D721Med (cell line): Measurements from ENCODE around the gene SPDYE17.
A peak's percentile ranks its signal among the peaks of the same experiment; 100 is the strongest.
"Not testable (repeated sequence)": the region's sequence is repeated elsewhere in the genome, so short reads cannot be mapped to it uniquely, and the experiment has no call there.

ENCODE experiments used
- DNase-seq: peaks from one replicate; pipeline ENCODE4 v3.0.0; 2011; ENCODE audit warnings: low spot score; ENCODE audit not compliant: insufficient read length
- FAIRE-seq: peaks from 2 replicates; lab custom pipeline; 2011; peaks lifted over from hg19 to GRCh38; lab: Jason Lieb, UNC
- TF ChIP-seq, protein P1 (sequence below): IDR thresholded peaks from 2 replicates; pipeline ENCODE4 v1.5.1; 2012; ENCODE audit warnings: mild to moderate bottlenecking, control low read depth; ENCODE audit not compliant: insufficient read depth; ENCODE audit errors: missing control alignments

Gene SPDYE17

DNA sequence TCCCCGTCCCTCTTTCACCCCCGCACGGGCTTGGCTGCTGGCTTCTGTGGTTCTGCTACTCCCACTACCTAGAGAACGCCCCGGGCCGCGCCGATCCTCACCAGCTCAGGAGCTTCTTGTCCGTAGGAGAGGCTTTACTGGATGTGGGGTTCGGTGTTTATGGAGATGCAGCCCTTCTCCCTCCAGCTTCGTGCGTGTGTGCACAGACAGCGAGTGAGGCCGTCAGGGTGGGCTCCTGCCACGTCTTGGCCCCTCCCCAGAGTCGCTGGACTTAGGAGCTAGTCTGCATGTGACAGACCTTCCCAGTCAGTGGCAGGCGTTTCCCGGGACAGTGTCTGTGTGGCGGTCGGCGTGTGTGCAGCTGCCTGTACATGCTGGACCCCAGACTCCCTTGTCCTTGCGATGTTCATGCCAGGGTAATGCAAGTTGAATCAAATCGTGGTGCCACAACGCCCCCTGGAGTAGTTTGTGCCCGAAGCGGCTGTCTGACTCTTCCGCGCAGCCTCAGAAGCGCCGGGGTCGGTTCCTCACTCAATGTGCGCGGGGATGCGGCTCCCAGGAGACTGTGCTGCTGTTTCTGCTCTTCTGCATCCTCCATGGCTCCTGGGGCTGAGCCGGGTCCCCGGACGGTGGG, 32.6 kb downstream of the SPDYE17 start:
- not testable (repeated sequence) for FAIRE-seq, DNase-seq

DNA sequence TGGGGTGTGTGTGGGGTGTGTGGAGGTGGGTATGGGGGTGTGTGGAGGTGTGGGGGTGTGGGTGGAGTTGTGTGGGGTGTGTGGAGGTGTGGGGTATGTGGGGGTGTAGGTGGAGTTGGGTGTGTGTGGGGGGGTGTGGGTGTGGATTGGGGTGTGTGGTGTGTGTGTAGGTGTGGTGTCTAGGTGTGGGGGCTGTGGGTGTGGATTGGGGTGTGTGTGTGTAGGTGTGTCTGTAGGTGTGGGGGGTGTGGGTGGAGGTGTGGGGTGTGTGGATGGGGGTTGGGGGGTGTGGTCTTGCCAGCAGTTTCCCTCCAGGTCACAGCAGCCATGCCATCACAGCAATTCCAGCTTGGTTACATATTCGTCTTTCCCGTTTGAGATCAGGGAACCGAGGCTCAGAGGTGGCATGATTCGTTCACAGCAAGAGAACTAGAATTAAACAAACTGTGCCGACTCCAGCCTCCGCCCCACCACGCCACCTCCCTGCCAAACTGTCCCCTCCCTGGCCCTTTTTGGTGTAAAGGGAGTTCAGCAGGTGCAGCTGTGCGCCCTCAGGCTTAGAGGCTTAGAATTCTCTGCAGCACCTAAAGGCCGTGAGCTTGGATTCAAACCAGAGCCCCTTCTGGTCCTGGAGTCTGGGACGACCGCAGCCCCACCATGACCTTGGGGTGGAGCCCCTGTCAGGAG, 33.3 kb downstream of the SPDYE17 start:
- not testable (repeated sequence) for FAIRE-seq
- peak; percentile 18 for DNase-seq

DNA sequence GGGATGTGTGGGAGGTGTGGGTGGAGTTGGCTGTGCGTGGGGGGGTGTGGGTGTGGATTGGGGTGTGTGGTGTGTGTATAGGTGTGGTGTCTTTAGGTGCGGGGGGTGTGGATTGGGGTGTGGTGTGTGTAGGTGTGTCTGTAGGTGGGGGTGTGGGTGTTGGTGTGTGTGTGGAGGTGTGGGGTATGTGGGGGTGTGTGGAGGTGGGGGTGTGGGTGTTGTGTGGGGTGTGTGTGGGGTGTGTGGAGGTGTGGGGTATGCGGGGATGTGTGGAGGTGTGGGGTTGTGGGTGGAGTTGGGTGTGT, 33.9 kb downstream of the SPDYE17 start:
- FAIRE-seq, result no peak
- DNase-seq, result no peak
- TF ChIP-seq, protein P1, sequence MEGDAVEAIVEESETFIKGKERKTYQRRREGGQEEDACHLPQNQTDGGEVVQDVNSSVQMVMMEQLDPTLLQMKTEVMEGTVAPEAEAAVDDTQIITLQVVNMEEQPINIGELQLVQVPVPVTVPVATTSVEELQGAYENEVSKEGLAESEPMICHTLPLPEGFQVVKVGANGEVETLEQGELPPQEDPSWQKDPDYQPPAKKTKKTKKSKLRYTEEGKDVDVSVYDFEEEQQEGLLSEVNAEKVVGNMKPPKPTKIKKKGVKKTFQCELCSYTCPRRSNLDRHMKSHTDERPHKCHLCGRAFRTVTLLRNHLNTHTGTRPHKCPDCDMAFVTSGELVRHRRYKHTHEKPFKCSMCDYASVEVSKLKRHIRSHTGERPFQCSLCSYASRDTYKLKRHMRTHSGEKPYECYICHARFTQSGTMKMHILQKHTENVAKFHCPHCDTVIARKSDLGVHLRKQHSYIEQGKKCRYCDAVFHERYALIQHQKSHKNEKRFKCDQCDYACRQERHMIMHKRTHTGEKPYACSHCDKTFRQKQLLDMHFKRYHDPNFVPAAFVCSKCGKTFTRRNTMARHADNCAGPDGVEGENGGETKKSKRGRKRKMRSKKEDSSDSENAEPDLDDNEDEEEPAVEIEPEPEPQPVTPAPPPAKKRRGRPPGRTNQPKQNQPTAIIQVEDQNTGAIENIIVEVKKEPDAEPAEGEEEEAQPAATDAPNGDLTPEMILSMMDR, result no peak

DNA sequence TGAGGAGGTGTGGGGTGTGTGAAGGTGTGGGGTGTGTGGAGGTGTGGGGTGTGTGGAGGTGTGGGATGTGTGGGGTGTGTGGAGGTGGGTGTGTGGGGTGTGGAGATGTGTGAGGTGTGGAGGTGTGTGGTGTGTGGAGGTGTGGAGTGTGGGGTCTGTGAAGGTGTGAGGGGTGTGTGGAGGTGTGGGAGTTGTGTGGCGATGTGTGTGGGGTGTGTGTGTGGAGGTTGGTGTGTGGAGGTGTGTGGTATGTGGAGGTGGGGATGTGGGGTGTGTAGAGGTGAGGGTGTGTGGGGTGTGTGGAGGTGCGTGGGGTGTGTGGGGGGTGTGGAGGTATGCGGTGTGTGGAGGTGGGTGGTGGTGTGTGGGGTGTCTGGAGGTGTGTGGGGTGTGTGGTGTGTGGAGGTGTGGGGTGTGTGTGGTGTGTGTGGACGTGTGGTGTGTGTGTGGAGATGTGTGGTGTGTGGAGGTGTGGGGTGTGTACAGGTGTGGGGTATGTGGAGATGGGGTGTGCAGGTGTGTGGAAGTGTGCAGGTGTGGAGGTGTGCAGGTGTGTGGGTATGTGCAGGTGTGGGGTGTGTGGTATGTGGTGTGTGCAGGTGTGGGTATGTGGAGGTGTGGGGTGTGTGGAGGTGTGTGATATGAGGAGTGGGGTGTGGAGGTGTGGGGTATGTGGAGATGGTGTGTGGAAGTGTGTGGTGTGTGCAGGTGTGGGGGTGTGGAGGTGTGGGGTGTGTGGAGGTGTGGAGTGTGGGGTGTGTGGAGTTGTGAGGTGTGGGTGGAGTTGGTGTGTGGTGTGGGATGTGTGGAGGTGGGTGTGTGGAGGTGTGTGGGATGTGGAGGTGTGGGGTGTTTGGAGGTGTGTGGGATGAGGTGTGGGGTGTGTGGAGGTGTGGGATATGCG, 34.5 kb downstream of the SPDYE17 start:
- TF ChIP-seq, protein P1, result no peak
- DNase-seq (peak; percentile 14), FAIRE-seq (no peak)

DNA sequence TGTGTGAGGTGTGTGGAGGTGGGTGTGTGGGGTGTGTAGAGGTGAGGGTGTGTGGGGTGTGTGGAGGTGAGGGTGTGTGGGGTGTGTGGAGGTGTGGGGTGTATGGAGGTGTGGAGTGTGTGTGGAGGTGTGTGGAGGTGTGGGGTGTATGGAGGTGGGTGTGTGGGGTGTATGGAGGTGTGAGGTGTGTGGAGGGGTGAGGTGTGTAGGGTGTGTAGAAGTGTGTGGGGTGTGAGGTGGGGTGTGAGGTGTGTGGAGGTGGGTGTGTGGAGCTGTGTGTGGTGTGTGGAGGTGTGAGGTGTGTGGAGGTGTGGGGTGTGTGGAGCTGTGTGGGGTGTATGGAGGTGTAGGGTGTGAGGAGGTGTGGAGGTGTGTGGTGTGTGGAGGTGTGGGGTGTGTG, 35.2 kb downstream of the SPDYE17 start:
- FAIRE-seq, DNase-seq: not testable (repeated sequence)

DNA sequence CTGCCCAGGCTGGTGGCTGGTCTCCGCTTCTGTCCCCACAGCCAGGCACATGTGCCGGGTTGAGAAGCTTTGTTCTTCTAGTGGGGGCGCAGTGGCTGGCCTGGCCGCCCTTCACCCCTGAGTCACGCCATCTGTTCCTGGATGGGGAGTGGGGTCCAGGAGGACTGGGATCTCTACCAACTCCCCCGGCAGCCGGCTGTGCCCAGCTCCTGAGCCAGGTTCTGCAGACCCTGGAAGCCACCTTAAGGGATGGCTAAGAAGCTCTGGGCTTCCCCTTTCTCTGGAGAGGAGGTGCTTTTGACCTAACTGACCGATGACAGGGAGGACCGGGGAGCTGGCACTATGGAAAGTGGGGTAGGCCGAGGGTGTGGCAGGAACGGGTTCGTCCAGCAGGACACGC, 37.9 kb downstream of the SPDYE17 start:
- DNase-seq, FAIRE-seq: not testable (repeated sequence)

DNA sequence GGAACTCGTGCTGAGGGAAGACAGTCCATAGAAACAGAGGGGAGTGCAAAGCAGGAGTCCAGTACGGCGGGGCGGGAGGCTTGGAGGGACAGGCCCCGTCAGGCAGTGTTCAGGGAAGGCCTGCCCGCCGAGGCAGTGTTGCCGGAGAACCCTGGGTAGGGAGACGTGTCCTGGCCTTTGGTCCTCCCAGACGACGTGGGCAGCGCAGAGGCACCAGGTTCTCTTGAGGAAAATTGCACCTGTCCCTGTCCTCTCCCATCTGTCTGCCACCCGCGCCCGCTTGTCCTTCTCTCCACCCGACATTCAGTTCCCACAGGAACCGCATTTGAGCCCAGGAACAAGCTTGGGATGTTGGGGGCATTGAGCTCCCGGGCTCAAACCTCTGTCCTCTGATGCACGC, 38.3 kb downstream of the SPDYE17 start:
- FAIRE-seq, DNase-seq: not testable (repeated sequence)

DNA sequence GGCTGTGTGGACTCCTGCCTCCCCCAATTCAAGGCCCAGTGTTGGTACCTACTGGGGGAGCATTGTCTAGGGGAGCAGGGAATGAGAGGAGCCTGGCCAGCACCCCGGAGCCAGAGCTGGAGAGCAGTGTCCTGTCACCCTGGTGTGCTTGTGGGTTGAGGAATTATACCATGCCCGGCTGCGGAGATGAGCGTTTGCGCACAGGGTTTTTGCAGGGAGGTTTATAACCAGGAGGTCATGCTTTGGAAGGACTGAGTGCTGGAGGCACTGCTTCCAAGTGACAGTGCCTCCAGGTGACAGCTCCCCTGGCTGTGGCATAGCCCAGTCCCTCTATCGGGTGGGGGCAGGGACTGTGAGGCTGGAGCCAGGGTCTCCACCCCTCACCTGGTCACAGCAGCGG, 39.3 kb downstream of the SPDYE17 start:
- DNase-seq, FAIRE-seq: not testable (repeated sequence)

DNA sequence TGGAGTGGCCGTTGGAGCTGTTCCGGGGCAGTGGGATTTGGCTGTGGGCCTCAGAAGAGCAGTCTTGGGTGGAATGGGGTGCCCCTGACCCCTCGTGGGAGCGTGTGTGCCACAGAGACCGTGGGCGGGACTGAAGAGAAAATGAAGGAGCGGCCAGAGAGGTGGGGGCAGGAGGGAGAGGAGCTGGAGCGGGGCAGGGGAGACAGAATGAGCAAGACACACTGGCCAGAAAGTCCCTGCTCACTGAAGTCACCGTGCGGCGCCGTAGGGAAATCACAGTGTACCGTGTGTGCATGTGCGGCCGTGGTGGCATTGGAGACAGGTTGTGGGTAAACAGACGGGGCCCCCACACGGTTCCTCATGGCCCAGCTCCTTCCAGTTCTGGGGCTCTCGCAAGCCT, 40.0 kb downstream of the SPDYE17 start:
- not testable (repeated sequence) for FAIRE-seq, DNase-seq

DNA sequence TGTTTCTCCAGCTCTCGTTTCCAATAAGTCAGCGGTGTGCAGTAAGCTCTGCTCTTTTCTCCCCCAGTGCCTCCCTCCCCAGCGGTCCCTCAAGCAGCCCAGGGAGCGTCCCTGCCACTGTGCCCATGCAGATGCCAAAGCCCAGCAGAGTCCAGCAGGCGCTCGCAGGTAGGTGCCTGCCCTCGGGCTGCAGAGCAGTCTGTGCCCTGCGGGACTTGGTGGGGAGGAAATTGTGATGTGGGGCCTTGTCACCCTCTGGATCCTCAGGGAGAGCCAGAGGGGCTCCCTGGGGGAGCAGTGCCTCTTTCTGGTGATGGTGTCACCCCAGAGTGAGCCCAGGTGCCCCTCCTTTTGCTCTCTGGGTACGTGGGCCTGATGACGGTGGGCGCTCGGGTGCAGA, 42.0 kb downstream of the SPDYE17 start:
- not testable (repeated sequence) for DNase-seq, FAIRE-seq

DNA sequence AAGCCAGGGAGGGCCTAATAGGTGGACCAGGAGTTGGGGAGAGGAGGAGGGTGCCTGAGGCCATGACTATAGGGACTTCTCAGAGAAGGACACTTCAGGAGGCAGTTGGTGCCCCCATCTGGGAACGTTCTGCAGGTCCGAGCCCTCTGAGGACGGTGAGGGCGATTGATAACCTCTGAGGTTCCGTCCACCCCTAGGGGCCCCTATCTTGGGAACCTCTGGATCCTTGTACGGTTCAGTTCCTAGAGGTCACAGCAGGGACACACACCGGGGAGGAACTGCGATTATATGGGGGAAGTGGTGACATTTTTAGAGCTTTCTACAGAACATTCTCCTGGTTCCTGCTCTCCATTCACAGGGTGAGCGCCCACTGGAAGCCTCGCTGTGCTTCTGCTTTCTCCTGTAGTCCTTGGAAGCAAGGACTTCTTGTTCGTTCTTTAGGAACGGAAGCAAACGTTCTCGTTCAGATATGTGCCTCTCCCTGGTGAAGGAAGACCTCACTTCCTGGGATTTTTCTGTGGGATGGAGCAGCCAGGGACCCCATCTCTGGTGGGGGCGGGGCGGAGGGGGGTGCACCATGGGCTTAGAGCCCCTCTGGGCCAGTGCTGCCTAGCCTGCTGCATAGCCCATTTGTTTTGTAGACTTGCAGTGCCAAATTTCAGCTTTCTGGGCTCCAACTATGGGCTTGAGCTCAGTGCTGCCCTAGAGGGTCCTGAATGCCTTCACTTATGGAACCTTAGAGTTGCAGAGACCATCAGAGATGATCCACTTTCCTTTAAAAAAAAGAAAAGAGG, 46.0 kb downstream of the SPDYE17 start:
- FAIRE-seq, DNase-seq: not testable (repeated sequence)

DNA sequence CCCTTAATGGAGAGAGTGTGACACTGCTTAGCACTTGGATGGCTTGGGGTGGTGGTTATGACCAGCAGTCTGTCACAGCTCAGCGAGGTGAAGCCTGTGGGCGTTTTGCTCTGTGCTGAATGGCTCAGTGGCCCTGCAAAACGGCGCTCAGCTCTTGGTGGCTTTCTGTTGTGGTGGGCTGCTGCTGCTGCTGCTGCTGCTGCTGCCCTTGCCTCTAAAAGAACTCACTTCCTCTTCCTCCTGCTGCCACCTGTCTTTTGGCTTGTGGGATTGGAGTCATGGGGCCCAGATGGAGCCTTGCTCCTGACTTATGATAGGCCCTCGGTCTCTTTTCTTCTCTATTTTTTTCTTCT, 47.4 kb downstream of the SPDYE17 start:
- DNase-seq, FAIRE-seq: not testable (repeated sequence)

DNA sequence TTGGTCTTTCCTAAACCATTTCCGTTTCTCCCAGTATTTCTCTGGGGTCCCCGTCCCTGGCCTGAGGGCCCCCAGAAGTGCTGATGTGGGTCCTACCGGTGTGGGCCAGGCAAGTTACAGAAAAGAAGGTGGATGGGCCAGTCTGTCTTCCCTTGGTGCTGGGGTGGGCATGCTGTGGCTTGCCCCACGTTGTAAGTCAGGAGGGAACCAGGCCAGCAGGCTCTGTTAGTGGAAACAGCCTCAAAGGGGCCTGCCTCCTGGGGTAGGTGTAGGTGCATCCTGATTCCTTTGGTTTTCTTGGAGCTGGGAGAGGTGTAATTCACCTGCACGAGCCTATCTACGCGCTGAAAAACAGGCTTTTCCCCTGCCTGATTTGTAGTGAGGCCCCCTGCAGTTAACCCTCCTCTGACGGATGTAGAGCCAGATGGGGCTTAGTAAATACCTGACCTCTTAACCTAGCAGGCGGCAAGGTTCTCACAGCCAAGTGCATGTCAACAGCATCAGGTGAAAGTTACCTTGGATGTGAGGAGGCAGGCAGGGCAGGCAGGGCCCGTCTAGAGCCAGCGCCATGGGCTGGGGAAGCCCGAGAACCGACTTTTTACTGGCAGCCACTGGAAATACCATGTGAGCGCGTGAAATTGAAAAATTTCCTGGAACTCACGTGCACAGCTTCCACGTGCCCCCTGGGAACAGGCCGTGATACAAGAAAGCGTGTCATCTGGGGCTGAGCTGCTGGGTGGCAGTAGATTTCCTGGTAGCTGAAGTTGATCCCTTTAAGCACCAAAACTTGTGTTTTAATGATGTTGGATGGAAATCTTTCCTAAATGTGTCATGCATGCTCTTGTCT, 48.0 kb downstream of the SPDYE17 start:
- FAIRE-seq, DNase-seq: not testable (repeated sequence)

DNA sequence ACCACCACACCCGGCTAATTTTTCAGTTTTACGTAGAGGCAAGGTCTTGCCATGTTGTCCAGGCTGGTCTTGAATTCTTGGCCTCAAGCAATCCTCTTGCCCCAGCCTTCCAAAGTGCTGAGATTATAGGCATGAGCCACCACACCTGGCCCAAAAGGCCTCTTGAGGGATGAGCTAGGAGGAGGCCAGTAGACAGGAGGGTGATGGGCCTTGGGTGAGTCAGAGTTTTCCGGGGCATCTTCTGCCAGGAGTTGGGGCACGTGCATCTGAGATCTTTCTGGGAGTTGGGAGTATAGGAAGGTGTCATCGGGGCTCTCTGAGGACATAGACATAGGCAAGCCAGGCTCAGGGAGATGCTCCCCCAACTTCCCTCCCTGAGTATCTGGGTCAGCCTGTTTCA, 48.8 kb downstream of the SPDYE17 start:
- not testable (repeated sequence) for FAIRE-seq, DNase-seq

DNA sequence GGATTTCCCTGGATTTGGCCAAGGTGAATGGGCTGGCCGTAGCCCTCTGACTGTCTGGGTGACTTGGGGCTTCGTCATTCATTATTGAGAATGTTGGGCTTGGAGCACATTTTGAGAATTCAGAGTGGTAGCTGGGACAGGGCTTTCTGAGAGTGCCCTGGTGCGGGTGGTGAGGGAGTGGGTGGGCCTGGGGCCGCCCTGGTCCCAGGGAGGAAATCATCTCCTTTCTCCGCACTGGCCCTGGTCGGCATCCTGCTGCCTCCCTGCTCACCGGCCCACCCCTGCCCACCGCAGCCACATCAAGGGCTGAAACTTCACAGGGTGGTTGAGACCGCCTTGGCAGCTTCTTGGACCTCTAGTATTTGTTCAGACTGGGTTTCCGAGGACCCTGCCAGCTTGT, 49.7 kb downstream of the SPDYE17 start:
- not testable (repeated sequence) for FAIRE-seq

More for the DNA sequence above, 49.7 kb downstream of the SPDYE17 start:
- DNase-seq, result not testable (repeated sequence)
